WTC11 (cell line): ENCODE data around the gene CTDNEP1. TPM values are rescaled to one million over a fixed set of nuclear protein-coding genes. Genes with fewer than 3 reads are reported as not detected.

ENCODE experiments used
- ATF1 ChIP-seq: sonication (generic); formaldehyde crosslinking; IDR thresholded peaks from 2 replicates; pipeline ENCODE4 v1.8.1; 2023; ENCODE audit warnings: mild to moderate bottlenecking, moderate library complexity, missing genetic modification reagents
- CREB1 ChIP-seq: sonication (generic); formaldehyde crosslinking; IDR thresholded peaks from 2 replicates; pipeline ENCODE4 v1.8.0; 2023; ENCODE audit warnings: mild to moderate bottlenecking, missing genetic modification reagents
- ELF4 ChIP-seq: sonication (generic); formaldehyde crosslinking; IDR thresholded peaks from 2 replicates; pipeline ENCODE4 v1.8.1; 2022; ENCODE audit warnings: low read depth, mild to moderate bottlenecking, moderate library complexity, missing genetic modification reagents
- FOXJ3 ChIP-seq: sonication (generic); formaldehyde crosslinking; IDR thresholded peaks from 2 replicates; pipeline ENCODE4 v1.9.0; 2021; ENCODE audit warnings: missing genetic modification reagents, mild to moderate bottlenecking, borderline replicate concordance
- GABPB1 ChIP-seq: sonication (generic); formaldehyde crosslinking; IDR thresholded peaks from 2 replicates; pipeline ENCODE4 v1.8.1; 2023; ENCODE audit warnings: mild to moderate bottlenecking, missing genetic modification reagents
- GTF2I ChIP-seq: fragments of 250-450 bp; sonication (Bioruptor Pico); conservative IDR thresholded peaks from 2 replicates; pipeline ENCODE4 v1.4.0; 2021; ENCODE audit warnings: mild to moderate bottlenecking
- IRF2 ChIP-seq: sonication (generic); formaldehyde crosslinking; IDR thresholded peaks from 2 replicates; pipeline ENCODE4 v1.8.0; 2022; ENCODE audit warnings: low read depth, missing genetic modification reagents, borderline replicate concordance
- JAZF1 ChIP-seq: fragments of 250-450 bp; sonication (Bioruptor Pico); IDR thresholded peaks from 2 replicates; pipeline ENCODE4 v1.9.0; 2021; ENCODE audit warnings: moderate library complexity, mild to moderate bottlenecking, inconsistent platforms
- JUN ChIP-seq: sonication (generic); formaldehyde crosslinking; IDR thresholded peaks from 2 replicates; pipeline ENCODE4 v1.8.0; 2023; ENCODE audit warnings: mild to moderate bottlenecking, missing genetic modification reagents
- NR1H2 ChIP-seq: sonication (generic); formaldehyde crosslinking; IDR thresholded peaks from 2 replicates; pipeline ENCODE4 v1.9.0; 2021; ENCODE audit warnings: mild to moderate bottlenecking, moderate library complexity, missing genetic modification reagents
- RORB ChIP-seq: fragments of 250-450 bp; sonication (Bioruptor Pico); IDR thresholded peaks from 2 replicates; pipeline ENCODE4 v1.9.0; 2021; ENCODE audit warnings: mild to moderate bottlenecking
- SP1 ChIP-seq: sonication (generic); formaldehyde crosslinking; conservative IDR thresholded peaks from 2 replicates; pipeline ENCODE4 v1.8.1; 2022; ENCODE audit warnings: missing genetic modification reagents
- TCF7 ChIP-seq: sonication (generic); formaldehyde crosslinking; IDR thresholded peaks from 2 replicates; pipeline ENCODE4 v1.8.0; 2022; ENCODE audit warnings: mild to moderate bottlenecking, low read depth, missing genetic modification reagents, moderate library complexity
- TEAD1 ChIP-seq: sonication (generic); formaldehyde crosslinking; IDR thresholded peaks from 2 replicates; pipeline ENCODE4 v1.8.0; 2022; ENCODE audit warnings: mild to moderate bottlenecking, missing genetic modification reagents
- TEAD4 ChIP-seq: sonication (generic); formaldehyde crosslinking; IDR thresholded peaks from 2 replicates; pipeline ENCODE4 v1.8.0; 2022; ENCODE audit warnings: mild to moderate bottlenecking, missing genetic modification reagents
- TP53 ChIP-seq: sonication (generic); formaldehyde crosslinking; IDR thresholded peaks from 2 replicates; pipeline ENCODE4 v1.8.1; 2023; ENCODE audit warnings: mild to moderate bottlenecking, missing genetic modification reagents
- ZNF121 ChIP-seq: sonication (generic); formaldehyde crosslinking; IDR thresholded peaks from 2 replicates; pipeline ENCODE4 v1.8.0; 2023; ENCODE audit warnings: missing genetic modification reagents
- ZNF671 ChIP-seq: fragments of 250-450 bp; sonication (Bioruptor Pico); IDR thresholded peaks from 2 replicates; pipeline ENCODE4 v1.8.0; 2021; ENCODE audit warnings: mild to moderate bottlenecking
- total RNA-seq: library from RNA; stranded (reverse); gene quantifications from 3 replicates; pipeline ENCODE4 v1.2.3, GENCODE V29; 2021
- TF ChIP-seq, protein P1 (sequence below): sonication (generic); formaldehyde crosslinking; IDR thresholded peaks from 2 replicates; pipeline ENCODE4 v1.8.1; 2023; ENCODE audit warnings: mild to moderate bottlenecking, missing genetic modification reagents, borderline replicate concordance
- TF ChIP-seq, protein P2 (sequence below): fragments of 250-450 bp; sonication (Bioruptor Pico); IDR thresholded peaks from 2 replicates; pipeline ENCODE4 v2.1.2; 2022; ENCODE audit warnings: mild to moderate bottlenecking, moderate library complexity
- TF ChIP-seq, protein P3 (sequence below): fragments of 250-450 bp; sonication (Bioruptor Pico); IDR thresholded peaks from 2 replicates; pipeline ENCODE4 v1.9.0; 2021; ENCODE audit warnings: mild to moderate bottlenecking, borderline replicate concordance
- TF ChIP-seq, protein P4 (sequence below): sonication (generic); formaldehyde crosslinking; IDR thresholded peaks from 2 replicates; pipeline ENCODE4 v1.8.1; 2023; ENCODE audit warnings: mild to moderate bottlenecking, missing genetic modification reagents
- TF ChIP-seq, protein P5 (sequence below): fragments of 250-450 bp; sonication (Bioruptor Pico); IDR thresholded peaks from 2 replicates; pipeline ENCODE4 v1.9.0; 2021; ENCODE audit warnings: mild to moderate bottlenecking
- TF ChIP-seq, protein P6 (sequence below): fragments of 250-450 bp; sonication (Bioruptor Pico); IDR thresholded peaks from 2 replicates; pipeline ENCODE4 v1.9.0; 2021; ENCODE audit warnings: moderate library complexity, mild to moderate bottlenecking, inconsistent platforms, borderline replicate concordance
- TF ChIP-seq, protein P7 (sequence below): sonication (generic); formaldehyde crosslinking; conservative IDR thresholded peaks from 2 replicates; pipeline ENCODE4 v1.8.1; 2022; ENCODE audit warnings: mild to moderate bottlenecking, missing genetic modification reagents
- TF ChIP-seq, protein P8 (sequence below): sonication (generic); formaldehyde crosslinking; IDR thresholded peaks from 2 replicates; pipeline ENCODE4 v1.8.1; 2022; ENCODE audit warnings: missing genetic modification reagents, borderline replicate concordance

CTDNEP1 gene
- total RNA-seq, 1 experiment from 2014 or later = 127 TPM

DNA sequence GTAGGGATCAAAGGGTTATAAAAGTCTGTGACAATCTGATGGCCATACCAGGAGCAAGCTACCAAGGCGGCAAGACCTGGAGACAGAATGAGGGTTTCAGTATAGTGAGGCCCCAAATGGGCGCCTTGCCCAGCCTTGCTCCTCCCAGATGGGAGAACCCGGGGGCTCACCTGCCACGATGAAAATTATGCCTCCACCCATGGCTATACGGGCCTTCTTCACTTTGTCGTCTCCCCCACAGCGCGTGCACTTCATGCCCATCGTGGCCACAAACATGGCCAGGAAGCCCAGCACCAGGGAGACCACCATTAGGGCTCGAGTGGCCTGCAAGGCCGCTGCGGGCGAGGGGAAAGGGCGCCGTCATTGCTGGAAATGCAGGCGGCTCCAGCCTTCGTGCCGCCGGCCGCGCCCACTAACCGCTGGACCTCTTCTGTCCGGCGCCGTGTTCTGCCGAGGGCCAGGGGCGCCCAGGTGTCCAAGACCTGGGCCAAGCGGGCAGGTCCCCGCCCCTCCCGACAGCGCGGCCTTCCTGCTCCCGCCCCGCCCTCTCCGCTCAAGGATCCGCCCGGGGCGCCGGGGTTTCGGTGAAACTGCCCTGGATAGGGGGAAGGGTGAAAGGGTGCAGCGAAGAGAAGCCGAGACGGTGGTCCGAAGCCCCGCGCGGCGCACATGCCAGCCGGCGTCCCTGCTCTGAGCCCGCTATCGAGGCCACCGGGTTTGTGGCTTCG lies 9.3 kb upstream of the CTDNEP1 start (continued):
- TF ChIP-seq ZNF121 (no peak), NR1H2 (CRISPR knock-in tag) (no peak), TP53 (CRISPR knock-in tag) (no peak), GTF2I (CRISPR knock-in tag) (no peak), RORB (CRISPR knock-in tag) (no peak), TEAD1 (CRISPR knock-in tag) (no peak; the same call in 1 of the 2 replicates), GABPB1 (CRISPR knock-in tag) (no peak), TEAD4 (CRISPR knock-in tag) (no peak), JUN (CRISPR knock-in tag) (no peak), JAZF1 (CRISPR knock-in tag) (no peak), ZNF671 (CRISPR knock-in tag) (no peak), SP1 (CRISPR knock-in tag) (peak; percentile 32; the same call in 1 of the 2 replicates), CREB1 (no peak), ATF1 (CRISPR knock-in tag) (no peak), TCF7 (no peak), ELF4 (no peak), FOXJ3 (CRISPR knock-in tag) (no peak), IRF2 (CRISPR knock-in tag) (no peak)
- TF ChIP-seq, protein P1, sequence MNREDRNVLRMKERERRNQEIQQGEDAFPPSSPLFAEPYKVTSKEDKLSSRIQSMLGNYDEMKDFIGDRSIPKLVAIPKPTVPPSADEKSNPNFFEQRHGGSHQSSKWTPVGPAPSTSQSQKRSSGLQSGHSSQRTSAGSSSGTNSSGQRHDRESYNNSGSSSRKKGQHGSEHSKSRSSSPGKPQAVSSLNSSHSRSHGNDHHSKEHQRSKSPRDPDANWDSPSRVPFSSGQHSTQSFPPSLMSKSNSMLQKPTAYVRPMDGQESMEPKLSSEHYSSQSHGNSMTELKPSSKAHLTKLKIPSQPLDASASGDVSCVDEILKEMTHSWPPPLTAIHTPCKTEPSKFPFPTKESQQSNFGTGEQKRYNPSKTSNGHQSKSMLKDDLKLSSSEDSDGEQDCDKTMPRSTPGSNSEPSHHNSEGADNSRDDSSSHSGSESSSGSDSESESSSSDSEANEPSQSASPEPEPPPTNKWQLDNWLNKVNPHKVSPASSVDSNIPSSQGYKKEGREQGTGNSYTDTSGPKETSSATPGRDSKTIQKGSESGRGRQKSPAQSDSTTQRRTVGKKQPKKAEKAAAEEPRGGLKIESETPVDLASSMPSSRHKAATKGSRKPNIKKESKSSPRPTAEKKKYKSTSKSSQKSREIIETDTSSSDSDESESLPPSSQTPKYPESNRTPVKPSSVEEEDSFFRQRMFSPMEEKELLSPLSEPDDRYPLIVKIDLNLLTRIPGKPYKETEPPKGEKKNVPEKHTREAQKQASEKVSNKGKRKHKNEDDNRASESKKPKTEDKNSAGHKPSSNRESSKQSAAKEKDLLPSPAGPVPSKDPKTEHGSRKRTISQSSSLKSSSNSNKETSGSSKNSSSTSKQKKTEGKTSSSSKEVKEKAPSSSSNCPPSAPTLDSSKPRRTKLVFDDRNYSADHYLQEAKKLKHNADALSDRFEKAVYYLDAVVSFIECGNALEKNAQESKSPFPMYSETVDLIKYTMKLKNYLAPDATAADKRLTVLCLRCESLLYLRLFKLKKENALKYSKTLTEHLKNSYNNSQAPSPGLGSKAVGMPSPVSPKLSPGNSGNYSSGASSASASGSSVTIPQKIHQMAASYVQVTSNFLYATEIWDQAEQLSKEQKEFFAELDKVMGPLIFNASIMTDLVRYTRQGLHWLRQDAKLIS = peak; percentile 34; the same call in 1 of the 2 replicates
- TF ChIP-seq, protein P2, sequence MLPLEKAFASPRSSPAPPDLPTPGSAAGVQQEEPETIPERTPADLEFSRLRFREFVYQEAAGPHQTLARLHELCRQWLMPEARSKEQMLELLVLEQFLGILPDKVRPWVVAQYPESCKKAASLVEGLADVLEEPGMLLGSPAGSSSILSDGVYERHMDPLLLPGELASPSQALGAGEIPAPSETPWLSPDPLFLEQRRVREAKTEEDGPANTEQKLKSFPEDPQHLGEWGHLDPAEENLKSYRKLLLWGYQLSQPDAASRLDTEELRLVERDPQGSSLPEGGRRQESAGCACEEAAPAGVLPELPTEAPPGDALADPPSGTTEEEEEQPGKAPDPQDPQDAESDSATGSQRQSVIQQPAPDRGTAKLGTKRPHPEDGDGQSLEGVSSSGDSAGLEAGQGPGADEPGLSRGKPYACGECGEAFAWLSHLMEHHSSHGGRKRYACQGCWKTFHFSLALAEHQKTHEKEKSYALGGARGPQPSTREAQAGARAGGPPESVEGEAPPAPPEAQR (CRISPR knock-in tag) = no peak
- TF ChIP-seq, protein P3, sequence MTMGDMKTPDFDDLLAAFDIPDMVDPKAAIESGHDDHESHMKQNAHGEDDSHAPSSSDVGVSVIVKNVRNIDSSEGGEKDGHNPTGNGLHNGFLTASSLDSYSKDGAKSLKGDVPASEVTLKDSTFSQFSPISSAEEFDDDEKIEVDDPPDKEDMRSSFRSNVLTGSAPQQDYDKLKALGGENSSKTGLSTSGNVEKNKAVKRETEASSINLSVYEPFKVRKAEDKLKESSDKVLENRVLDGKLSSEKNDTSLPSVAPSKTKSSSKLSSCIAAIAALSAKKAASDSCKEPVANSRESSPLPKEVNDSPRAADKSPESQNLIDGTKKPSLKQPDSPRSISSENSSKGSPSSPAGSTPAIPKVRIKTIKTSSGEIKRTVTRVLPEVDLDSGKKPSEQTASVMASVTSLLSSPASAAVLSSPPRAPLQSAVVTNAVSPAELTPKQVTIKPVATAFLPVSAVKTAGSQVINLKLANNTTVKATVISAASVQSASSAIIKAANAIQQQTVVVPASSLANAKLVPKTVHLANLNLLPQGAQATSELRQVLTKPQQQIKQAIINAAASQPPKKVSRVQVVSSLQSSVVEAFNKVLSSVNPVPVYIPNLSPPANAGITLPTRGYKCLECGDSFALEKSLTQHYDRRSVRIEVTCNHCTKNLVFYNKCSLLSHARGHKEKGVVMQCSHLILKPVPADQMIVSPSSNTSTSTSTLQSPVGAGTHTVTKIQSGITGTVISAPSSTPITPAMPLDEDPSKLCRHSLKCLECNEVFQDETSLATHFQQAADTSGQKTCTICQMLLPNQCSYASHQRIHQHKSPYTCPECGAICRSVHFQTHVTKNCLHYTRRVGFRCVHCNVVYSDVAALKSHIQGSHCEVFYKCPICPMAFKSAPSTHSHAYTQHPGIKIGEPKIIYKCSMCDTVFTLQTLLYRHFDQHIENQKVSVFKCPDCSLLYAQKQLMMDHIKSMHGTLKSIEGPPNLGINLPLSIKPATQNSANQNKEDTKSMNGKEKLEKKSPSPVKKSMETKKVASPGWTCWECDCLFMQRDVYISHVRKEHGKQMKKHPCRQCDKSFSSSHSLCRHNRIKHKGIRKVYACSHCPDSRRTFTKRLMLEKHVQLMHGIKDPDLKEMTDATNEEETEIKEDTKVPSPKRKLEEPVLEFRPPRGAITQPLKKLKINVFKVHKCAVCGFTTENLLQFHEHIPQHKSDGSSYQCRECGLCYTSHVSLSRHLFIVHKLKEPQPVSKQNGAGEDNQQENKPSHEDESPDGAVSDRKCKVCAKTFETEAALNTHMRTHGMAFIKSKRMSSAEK (CRISPR knock-in tag) = no peak
- TF ChIP-seq, protein P4, sequence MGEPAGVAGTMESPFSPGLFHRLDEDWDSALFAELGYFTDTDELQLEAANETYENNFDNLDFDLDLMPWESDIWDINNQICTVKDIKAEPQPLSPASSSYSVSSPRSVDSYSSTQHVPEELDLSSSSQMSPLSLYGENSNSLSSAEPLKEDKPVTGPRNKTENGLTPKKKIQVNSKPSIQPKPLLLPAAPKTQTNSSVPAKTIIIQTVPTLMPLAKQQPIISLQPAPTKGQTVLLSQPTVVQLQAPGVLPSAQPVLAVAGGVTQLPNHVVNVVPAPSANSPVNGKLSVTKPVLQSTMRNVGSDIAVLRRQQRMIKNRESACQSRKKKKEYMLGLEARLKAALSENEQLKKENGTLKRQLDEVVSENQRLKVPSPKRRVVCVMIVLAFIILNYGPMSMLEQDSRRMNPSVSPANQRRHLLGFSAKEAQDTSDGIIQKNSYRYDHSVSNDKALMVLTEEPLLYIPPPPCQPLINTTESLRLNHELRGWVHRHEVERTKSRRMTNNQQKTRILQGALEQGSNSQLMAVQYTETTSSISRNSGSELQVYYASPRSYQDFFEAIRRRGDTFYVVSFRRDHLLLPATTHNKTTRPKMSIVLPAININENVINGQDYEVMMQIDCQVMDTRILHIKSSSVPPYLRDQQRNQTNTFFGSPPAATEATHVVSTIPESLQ (CRISPR knock-in tag) = no peak
- TF ChIP-seq, protein P5, sequence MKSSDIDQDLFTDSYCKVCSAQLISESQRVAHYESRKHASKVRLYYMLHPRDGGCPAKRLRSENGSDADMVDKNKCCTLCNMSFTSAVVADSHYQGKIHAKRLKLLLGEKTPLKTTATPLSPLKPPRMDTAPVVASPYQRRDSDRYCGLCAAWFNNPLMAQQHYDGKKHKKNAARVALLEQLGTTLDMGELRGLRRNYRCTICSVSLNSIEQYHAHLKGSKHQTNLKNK (CRISPR knock-in tag) = no peak
- TF ChIP-seq, protein P6, sequence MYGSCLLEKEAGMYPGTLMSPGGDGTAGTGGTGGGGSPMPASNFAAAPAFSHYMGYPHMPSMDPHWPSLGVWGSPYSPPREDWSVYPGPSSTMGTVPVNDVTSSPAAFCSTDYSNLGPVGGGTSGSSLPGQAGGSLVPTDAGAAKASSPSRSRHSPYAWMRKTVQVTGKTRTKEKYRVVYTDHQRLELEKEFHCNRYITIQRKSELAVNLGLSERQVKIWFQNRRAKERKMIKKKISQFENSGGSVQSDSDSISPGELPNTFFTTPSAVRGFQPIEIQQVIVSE (CRISPR knock-in tag) = no peak
- TF ChIP-seq, protein P7, sequence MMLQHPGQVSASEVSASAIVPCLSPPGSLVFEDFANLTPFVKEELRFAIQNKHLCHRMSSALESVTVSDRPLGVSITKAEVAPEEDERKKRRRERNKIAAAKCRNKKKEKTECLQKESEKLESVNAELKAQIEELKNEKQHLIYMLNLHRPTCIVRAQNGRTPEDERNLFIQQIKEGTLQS (CRISPR knock-in tag) = no peak
- TF ChIP-seq, protein P8, sequence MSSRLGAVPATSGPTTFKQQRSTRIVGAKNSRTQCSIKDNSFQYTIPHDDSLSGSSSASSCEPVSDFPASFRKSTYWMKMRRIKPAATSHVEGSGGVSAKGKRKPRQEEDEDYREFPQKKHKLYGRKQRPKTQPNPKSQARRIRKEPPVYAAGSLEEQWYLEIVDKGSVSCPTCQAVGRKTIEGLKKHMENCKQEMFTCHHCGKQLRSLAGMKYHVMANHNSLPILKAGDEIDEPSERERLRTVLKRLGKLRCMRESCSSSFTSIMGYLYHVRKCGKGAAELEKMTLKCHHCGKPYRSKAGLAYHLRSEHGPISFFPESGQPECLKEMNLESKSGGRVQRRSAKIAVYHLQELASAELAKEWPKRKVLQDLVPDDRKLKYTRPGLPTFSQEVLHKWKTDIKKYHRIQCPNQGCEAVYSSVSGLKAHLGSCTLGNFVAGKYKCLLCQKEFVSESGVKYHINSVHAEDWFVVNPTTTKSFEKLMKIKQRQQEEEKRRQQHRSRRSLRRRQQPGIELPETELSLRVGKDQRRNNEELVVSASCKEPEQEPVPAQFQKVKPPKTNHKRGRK (CRISPR knock-in tag) = no peak
